Left ventricle myocardium superior (tissue), 1 donor: ENCODE measurements around the gene N4BP2L2. TPM values are rescaled to one million over a fixed set of nuclear protein-coding genes. Genes with fewer than 3 reads are reported as not detected.
A peak's percentile ranks its signal among the peaks of the same experiment; 100 is the strongest.

Experiments
- ATAC-seq: fragments of 200-7000 bp; cut with Tn5 transposase; one replicate; pipeline ENCODE4 v1.9.1; 2020; ENCODE audit warnings: mild to moderate bottlenecking, moderate library complexity
- DNase-seq: peaks from one replicate; pipeline ENCODE4 v3.0.0-alpha.2; 2020
- intact Hi-C: fragments of 100-400 bp; cut with micrococcal nuclease; formaldehyde crosslinking; loops from one replicate; pipeline ENCODE4 v1.11.0; 2022
- total RNA-seq: library from RNA; stranded (reverse); fragmentation: NEBNext Ultra II Directional; extraction: Animal tissue kit (Norgen Biotek cat#: 25700); gene quantifications from one replicate; pipeline ENCODE4 v1.2.1, GENCODE V29; 2021
- donor health status: DM: no; HTN: yes; CAD: no; lungs with severe emphysema.

The N4BP2L2 gene
- total RNA-seq, 1 donor from 2014 or later = 123 TPM

DNA sequence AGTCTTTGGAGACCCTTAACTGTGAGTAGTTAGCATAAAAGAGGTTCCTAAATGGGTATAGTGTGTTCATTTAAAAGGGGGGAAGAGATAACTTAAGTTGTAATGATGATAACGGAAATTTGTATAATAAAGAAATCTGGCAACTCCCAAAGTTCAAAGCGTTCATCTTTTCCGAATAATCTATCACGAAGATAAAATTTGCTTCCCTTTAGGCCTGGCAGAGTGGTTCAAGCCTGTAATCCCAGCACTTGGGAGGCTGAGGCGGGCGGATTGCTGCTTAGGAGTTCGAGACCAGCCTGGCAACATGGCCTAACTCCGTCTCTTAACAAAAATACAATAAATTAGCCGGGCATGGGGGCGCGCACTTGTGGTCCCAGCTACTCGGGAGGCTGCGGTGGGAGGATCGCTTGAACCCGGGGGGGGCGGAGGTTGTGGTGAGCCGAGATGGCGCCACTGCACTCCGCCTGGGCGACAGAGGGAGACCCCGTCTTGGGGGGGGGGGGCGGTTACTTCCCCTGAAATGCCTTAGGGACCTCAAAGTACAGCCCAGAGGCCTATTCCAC is 934 bp downstream of the N4BP2L2 start:
- peak; percentile 38 for DNase-seq
- intact Hi-C loops = loop anchor here (10.0 kb wide), 1 partner anchor 113 kb away; the partner anchor contains the start of gene N4BP2L1

DNA sequence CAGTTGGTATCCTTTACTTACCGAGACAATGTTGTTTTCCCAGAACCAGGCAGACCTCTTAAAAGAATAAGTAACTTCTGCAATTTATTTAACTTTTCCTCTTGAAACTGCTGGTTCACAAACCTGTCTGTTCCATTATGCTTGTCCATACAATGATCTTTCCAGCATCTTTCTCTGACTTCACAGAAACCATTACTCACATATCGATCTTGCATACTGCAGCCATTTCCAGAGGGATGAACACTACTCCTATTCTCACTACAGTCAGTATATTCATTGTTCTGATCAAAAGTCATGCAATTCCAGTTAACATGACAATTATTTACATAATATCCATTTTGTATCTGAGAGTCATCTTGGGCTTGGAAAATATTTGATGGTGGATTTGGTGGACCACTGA is 2.8 kb downstream of the N4BP2L2 start:
- intact Hi-C loops = loop anchor here (10.0 kb wide), 1 partner anchor 111 kb away; the partner anchor contains the start of gene N4BP2L1
- ATAC-seq (no peak), DNase-seq (no peak)

More for the DNA sequence above, 934 bp downstream of the N4BP2L2 start:
- ATAC-seq = peak; percentile 7

DNA sequence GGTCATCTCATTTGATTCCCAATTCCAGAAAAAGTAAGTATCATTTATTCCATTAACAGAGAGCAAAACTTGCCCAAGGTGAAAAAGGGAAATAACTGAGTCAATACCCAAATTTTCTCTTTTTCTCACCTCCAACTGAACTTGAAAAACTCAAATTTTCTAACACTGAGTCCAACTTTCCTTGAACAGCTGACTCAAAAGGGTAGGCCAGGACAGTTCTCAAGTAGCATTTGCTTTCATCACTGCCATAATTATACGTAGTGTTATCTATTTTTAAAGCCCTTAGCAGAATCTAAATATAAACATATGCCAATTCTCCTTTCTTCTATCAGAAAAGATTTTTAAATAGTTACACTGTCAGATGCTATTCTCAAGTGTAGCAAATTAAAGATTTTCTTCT is 3.5 kb downstream of the N4BP2L2 start:
- intact Hi-C loops = loop anchor here (10.0 kb wide), 1 partner anchor 110 kb away; the partner anchor contains the start of gene N4BP2L1
- ATAC-seq (peak; percentile 21), DNase-seq (no peak)

DNA sequence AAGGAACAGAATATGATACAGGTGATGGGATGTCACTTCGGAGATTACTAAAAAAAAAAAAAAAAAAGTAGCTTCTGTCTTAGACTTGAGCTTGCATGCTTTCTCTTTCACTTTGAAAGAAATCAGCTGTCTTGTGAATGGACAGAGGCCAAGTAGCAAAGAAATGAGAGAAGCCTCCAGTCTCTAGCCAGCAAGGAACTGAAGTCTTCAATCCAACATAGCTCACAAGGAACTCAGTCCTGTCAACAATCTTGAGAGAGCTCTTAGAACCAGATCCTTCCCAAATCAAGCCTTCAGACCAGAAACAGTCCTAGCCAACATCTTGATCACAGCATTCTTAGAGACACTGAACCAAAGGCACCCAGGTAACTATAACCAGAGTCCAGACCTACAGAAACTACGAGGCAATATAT is 7.7 kb downstream of the N4BP2L2 start:
- ATAC-seq (peak; percentile 64), DNase-seq (no peak)
- intact Hi-C loops = loop anchor here (10.0 kb wide), 1 partner anchor 106 kb away; the partner anchor contains the start of gene N4BP2L1

DNA sequence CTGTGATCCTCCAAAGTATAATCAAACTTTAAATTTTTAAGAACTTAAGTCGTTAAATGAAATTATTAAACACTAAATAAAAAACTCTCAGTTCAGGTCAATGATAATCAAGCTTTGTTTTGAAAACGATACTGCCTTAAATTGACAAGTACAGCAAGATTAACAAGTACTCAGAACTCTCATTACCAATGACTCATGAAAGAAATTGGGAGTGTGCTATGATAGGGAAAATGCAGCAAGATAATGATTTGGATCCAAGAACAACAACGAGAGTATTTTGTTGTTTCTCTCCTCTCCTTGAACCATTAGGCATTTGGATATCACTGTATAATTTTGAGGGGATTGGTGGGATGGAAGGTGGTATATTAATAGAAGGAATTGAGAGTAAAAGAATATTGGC is 10.2 kb downstream of the N4BP2L2 start:
- DNase-seq = no peak
- intact Hi-C loops = no loop called here
- peak; percentile 40 for ATAC-seq

DNA sequence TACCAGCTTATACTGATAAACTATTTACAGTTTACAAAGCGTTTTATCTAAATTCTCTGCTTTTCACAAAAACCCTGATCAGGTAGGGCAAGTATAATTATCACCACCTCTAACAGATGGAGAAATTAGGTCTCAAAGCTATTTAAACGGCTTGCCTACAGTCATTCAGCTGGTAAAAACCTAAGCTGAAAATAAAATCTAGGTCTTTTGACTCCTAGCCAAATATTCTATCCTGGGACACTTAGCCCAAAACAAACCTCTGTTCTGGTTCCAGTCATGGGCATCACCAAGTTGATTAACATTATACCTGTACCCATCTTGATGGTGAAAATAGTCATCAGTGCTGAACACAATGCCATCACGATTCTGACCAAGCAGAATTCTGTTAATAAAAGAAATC is 11.4 kb downstream of the N4BP2L2 start:
- ATAC-seq (no peak), DNase-seq (no peak)
- intact Hi-C loops = no loop called here

DNA sequence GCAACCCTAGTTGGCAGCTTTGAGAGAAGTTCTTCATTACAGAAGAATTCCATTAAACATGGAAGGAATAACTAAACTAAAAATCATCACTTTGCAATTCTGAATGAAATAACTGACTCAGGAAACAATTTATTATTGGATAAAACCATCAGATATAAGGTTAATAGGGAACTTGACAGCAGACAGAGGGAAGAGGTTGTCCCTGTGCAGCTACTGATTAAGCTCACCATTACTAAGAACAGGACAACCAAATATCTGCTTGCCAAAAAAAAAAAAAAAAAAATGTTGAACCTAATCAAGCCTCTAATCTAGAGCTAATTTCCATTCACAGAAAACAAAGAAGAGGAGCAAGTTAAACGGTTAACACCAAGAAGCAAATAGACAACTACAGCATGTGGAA is 12.8 kb downstream of the N4BP2L2 start:
- no peak for ATAC-seq
- no peak for DNase-seq
- intact Hi-C loops = no loop called here

DNA sequence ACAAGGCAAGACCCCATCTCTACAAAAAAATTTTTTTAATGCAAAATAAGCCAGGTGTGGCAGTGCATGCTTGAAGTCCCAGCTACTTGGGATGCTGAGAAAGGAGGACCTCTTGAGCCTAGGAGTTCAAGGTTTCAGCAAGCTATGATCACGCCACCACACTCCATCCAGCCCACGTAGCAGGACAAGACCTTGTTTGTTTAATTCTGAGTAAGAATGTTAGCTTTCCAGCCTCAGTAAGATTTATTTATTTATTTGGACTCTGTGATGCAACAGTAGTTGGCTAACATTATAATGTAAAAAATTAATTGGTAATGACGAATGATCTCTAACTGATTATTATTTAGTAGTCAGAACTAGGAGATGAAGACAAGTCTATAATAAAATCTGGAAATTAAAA is 23.3 kb downstream of the N4BP2L2 start:
- ATAC-seq = no peak
- DNase-seq = no peak
- intact Hi-C loops = no loop called here

DNA sequence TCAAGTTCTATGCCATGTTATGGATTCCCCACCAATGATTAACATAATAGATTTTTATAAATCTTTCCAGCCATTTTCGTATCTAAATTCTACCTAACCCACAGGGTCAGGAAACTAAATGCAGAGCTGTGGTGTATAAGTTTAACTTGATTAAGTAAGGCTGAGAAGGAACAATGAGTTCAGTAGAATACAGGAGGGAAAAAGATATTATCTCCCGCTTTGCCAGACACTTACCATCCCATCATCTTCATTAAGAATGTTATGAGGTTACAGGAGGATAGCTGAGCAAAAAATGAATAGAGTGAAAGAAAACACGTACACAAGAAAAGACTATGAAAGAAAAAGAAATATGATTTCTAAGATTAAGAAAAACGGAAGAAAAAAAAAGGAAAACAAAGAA is 27.1 kb downstream of the N4BP2L2 start:
- DNase-seq = no peak
- ATAC-seq = no peak
- intact Hi-C loops = no loop called here

DNA sequence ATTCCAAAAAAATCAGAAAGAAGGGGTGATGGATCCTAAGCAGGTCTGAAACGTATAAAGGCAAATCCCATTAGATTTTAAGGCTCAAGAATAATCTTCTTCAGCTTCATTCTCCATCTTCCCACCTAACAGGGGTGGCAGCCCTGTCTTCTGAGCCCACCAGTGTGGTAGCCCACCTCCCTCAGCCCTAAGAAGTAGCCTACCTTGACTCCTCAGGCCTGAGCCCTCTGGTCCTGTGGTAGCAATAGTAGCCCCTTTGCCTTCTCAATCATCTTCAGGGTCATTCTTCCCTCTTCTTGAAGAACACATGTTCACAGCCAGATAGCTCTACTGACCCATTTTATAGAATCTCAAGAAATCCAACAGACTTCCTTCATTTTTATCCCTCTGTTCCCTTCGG is 33.7 kb downstream of the N4BP2L2 start:
- intact Hi-C loops = no loop called here
- ATAC-seq = no peak
- DNase-seq = no peak

DNA sequence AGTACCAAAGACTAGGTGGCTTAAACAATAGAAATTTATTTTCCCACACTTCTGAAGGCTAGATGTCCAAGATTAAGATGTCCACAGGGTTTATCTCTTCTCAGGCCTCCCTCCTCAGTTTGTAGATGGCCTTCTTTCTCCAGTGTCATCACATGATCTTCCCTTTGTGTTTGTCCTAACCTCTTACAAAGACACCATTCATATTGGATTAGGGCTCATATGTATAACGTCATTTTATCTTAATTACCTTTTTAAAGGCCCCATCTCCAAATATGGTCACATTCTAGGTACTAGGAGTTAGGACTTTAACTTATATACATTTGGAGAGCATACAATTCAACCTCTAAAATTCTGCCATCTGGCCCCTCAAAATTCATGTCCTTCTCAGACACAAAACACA is 34.3 kb downstream of the N4BP2L2 start:
- DNase-seq = no peak
- intact Hi-C loops = no loop called here
- ATAC-seq = no peak

DNA sequence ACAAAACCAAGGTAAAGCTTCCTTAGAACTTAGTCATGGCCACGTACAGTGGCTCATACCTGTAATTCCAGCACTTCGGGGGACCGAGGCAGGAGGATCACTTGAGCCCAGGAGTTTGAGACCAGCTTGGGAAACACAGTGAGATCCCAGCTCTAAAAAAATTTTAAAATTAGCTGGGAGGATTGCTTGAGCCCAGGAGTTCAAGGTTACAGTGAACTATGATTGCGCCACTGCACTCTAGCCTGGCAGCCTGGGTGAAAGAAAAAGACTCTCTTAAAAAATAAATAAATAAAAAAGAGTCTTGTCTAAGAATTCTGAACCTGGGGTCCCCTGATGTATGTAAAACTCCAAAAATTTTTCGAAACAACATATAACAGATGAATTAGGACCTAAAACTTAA is 34.9 kb downstream of the N4BP2L2 start:
- no peak for DNase-seq
- ATAC-seq = peak; percentile 33
- intact Hi-C loops = no loop called here

DNA sequence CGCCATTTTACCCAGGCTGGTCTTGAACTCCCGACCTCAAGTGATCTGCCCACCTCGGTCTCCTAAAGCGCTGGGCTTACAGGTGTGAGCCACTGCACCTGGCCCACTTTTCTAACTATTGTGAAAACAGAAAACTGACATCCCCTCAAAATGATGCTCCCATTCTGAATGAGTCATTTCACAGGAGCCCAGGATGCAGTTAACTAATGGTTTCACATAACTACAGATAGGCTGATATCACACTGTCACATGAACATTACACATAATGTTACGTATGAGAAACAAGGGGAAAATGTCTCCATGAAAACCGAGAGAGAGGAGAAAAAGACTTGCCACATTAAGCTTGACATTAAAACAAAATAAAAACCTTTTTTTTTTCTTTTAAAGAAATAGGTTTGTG is 37.5 kb downstream of the N4BP2L2 start:
- DNase-seq = no peak
- ATAC-seq = no peak
- intact Hi-C loops = no loop called here

DNA sequence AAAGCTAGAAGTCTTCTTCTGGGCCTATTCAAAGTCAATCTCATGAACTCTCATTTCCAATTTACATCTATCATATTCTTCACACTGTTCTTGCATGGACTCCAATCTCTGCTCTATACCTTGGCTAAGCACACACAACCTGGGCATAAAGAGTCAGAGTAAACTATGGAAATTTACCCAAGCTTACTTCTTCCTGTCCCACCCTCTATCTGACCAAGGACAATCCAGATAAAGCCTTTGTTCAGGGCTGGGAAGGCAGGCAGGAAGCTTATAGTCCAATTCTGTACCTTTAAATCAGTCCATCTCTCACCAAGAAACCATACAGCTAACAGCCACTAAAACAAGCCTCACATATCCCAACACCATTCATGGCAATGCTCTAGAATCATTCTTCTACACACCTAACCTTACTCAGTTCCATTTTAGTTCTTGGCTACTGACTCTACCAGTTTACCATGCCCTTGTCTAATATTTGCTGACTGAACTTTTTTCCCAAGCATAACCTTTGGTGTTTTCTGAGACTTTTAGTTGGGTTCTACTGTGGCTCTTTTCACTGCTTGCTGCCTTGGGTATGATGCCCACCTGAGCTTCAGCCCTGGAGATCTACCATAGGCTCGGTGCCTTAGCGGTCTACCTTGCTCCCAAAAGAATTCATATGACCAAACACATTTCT is 38.9 kb downstream of the N4BP2L2 start:
- ATAC-seq (no peak), DNase-seq (no peak)
- intact Hi-C loops = no loop called here

DNA sequence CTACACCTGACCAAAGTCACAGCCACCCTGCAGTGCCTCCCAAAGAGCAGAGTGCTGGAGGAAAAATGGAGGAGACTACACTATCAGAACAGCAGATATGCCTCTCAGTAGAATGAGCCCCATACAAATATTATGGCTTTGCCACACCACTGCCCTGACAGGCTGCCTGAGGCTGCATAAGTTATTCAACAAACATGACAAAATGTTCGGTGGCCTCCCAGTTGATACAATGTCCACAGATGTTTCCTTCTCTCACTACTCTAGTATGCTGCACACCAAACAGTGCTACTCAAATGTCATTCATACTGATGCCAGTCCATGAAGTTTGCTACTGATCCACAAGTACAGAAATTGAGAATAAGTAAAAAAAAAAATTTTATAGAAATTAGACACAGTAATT is 41.0 kb downstream of the N4BP2L2 start:
- ATAC-seq (no peak), DNase-seq (no peak)
- intact Hi-C loops = no loop called here

DNA sequence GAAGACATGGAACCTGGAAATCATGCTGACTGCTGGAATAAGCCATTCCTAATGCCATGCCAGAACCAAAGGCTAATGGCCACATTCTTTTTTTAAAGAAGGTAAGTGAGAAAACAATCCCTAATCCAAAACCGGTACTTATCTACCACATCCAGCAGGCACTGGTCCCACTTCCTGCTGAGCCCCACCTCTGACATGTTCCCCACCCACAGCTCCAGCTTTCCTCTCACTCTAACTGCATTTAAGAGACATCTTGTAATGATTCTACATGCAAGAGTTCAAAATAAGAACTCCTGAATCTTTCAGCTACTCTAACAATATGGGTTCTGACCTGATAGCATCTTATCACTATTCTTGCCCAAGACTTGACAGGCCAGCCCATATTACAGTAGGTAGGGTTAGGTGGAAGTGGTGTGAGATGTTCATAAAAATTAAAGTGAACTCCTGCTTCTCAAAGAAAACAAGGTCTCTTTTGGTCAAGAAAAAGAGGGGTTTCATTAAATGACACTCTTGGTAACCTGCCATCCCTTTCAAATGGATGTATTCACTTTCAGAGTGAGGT is 41.9 kb downstream of the N4BP2L2 start:
- ATAC-seq = no peak
- intact Hi-C loops = no loop called here
- no peak for DNase-seq

DNA sequence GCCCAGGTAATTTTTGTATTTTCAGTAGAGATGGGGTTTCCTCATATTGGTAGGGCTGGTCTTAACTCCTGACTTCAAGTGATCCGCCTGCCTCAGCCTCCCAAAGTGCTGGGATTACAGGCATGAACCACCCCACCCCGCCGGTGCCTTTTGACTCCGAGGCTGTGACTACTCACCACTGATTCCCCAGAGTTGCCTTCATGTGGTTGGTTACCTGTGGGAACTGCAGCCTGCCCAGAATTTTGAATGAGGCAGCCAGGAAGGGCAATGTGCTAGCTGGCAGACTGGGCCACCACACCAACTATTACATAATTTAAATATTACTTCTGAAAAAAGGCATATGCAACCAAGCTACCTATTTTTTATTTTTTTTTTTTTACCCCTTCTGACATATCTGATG is 42.8 kb downstream of the N4BP2L2 start:
- DNase-seq (no peak), ATAC-seq (no peak)
- intact Hi-C loops = no loop called here

DNA sequence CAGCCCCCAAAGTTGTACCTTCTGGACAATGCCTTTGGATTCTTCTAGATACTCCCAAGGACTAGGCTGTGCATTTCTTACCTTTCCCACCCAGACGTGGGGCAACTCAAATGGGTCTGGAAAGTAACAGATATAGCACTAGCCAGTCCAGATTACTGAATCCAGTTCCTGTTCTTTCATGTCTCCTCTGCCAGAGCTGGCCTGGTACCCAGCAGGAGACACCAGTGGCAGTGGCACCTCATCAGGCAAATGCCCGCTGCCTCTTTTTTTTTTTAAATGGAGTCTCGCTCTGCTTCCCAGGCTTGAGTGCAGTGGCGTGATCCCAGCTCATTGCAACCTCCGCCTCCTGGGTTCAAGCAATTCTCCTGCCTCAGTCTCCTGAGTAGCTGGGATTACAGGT is 43.2 kb downstream of the N4BP2L2 start:
- DNase-seq (no peak), ATAC-seq (peak; percentile 18)
- intact Hi-C loops = no loop called here

DNA sequence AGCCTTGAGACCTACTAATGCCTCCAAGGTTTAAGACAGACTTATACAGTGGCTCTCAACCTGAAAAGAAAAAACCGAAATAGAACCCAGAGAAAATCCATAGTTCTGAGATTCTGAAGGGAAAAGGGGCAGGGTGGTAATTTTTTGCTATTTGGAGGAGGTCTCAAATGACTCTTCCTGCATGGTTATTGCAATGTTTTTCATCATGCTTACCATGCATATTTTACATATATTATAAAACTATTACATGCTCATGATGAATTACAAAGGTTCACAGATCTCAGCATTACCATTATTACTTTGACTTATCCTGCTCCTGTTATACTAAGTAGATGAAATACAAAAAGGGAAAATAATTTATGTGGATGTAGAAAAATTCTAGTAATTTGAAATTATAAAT is 47.6 kb downstream of the N4BP2L2 start:
- intact Hi-C loops = no loop called here
- ATAC-seq (no peak), DNase-seq (no peak)

DNA sequence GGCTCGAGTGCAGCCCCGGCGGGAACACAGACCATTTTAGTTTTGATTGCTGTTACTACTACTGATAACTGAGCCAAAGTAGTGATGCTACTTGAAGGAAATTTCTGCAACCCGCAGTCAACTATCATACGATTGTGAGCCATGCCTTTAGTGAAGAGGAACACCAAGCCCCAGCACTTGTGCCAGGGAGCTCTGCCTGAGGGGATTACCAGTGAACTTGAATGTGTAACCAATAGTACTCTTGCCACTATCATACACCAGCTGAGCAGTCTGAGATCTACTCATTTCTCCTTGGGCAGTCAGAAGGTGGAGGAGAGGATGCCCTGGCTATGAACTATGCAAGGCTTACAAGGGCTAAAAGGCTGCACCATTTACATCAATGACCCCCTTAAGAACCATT is 61.7 kb downstream of the N4BP2L2 start:
- DNase-seq = no peak
- ATAC-seq = peak; percentile 11
- intact Hi-C loops = no loop called here
